Nephron progenitor cell (in vitro differentiated cells): Measurements from ENCODE around the gene CCL20.

Source experiments
- DNase-seq: peaks from one replicate; pipeline ENCODE4 v3.0.0; 2021
- H3K27ac Mint-ChIP-seq: 2 replicates; pipeline ENCODE4 v1.8.0; 2021; ENCODE audit warnings: mild to moderate bottlenecking, moderate library complexity, mixed read lengths
- H3K27me3 Mint-ChIP-seq: 2 replicates; pipeline ENCODE4 v1.8.0; 2021; ENCODE audit warnings: mild to moderate bottlenecking, low read depth, mixed read lengths; ENCODE audit not compliant: poor library complexity
- H3K36me3 Mint-ChIP-seq: 2 replicates; pipeline ENCODE4 v1.8.0; 2021; ENCODE audit warnings: low read depth, mixed read lengths
- H3K4me1 Mint-ChIP-seq: 2 replicates; pipeline ENCODE4 v1.8.0; 2021; ENCODE audit warnings: mixed read lengths
- H3K4me3 Mint-ChIP-seq: 2 replicates; pipeline ENCODE4 v1.8.0; 2021; ENCODE audit warnings: mild to moderate bottlenecking, moderate library complexity, mixed read lengths
- H3K9me3 Mint-ChIP-seq: 2 replicates; pipeline ENCODE4 v1.8.0; 2021; ENCODE audit warnings: mild to moderate bottlenecking, moderate library complexity, mixed read lengths
- TF ChIP-seq, protein P1 (sequence below): fragments of 200-600 bp; sonication (generic); IDR thresholded peaks from 2 replicates; pipeline ENCODE4 v1.5.0; 2021; ENCODE audit warnings: antibody characterized with exemption

Gene CCL20

DNA sequence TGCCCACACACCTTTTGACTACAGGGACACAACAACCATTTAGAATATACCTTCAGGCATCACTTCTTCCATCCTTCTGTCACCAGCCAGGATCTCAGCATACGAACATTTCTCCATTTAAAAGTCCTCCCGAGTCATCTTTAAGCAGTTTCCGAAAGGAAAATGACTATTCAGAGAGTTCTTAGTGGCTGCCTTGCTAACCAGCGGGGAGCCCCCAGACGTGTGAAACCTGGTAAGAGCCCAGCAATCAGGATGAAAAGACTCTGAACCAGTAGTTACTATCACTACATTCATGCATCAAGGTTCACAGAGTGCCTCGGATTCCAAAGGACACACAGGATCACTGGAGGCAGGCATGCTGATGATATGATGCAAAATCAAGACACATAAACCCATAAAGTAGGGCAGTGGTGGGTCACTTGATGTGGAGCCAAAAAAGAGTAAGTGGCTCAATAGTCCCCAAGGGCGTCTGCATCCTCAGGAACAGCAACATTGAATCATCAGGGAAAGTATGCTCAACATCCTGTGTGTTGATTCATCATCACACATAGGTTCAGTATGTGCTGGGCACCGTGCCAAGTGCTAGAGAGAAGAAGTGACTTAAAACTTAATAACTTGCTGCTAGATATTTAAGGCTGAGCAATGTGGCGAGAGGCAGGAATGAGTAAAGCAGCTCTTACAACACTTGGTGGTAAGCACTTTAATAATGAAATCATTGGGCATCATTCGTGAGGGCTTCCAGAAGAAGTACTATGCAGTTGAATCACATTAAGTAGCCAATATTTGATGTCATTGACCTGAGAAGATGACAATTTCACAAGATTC lies 4.4 kb downstream of the CCL20 start:
- Mint-ChIP-seq H3K4me3 (no peak overlapping the region), H3K9me3 (no peaks in the 10 kb centered on the region), H3K27ac (no peak overlapping the region), H3K27me3 (peaks cover 5% of the 10 kb centered on the region), H3K4me1 (no peaks in the 10 kb centered on the region), H3K36me3 (no peaks in the 10 kb centered on the region)
- TF ChIP-seq, protein P1, sequence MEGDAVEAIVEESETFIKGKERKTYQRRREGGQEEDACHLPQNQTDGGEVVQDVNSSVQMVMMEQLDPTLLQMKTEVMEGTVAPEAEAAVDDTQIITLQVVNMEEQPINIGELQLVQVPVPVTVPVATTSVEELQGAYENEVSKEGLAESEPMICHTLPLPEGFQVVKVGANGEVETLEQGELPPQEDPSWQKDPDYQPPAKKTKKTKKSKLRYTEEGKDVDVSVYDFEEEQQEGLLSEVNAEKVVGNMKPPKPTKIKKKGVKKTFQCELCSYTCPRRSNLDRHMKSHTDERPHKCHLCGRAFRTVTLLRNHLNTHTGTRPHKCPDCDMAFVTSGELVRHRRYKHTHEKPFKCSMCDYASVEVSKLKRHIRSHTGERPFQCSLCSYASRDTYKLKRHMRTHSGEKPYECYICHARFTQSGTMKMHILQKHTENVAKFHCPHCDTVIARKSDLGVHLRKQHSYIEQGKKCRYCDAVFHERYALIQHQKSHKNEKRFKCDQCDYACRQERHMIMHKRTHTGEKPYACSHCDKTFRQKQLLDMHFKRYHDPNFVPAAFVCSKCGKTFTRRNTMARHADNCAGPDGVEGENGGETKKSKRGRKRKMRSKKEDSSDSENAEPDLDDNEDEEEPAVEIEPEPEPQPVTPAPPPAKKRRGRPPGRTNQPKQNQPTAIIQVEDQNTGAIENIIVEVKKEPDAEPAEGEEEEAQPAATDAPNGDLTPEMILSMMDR: no peak
- DNase-seq: no peak

GRCh38 chr2:227818675-227819397 lies 5.2 kb downstream of the CCL20 start:
- DNase-seq: no peak
- TF ChIP-seq, protein P1: no peak
- H3K27me3 Mint-ChIP-seq: no peaks in the 10 kb centered on the region
- H3K36me3 Mint-ChIP-seq: no peaks in the 10 kb centered on the region
- no peak overlapping the region for H3K4me3 Mint-ChIP-seq
- H3K9me3 Mint-ChIP-seq: no peaks in the 10 kb centered on the region
- H3K4me1 Mint-ChIP-seq: no peaks in the 10 kb centered on the region
- no peak overlapping the region for H3K27ac Mint-ChIP-seq

DNA sequence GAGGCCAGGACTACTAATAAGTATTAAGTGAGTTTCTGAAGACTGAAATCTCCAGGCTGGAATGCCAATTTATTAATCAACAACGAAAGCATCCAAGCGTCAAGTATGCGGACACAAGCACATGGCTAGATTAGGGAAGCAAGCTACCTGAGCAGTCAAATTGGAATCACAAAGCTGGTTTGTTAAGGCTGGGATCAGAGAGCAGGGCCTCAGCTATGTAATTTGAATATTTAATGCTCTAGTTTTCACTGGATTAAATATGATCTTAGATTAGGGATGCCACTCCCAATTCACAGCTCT lies 5.7 kb downstream of the CCL20 start:
- no peaks in the 10 kb centered on the region for H3K9me3 Mint-ChIP-seq
- H3K27ac Mint-ChIP-seq: no peak overlapping the region
- no peak overlapping the region for H3K4me3 Mint-ChIP-seq

GRCh38 chr2:227821043-227821942 lies 7.7 kb downstream of the CCL20 start:
- Mint-ChIP-seq H3K4me3 (no peak overlapping the region), H3K9me3 (no peaks in the 10 kb centered on the region), H3K36me3 (no peaks in the 10 kb centered on the region), H3K4me1 (no peaks in the 10 kb centered on the region), H3K27ac (no peak overlapping the region), H3K27me3 (no peaks in the 10 kb centered on the region)
- TF ChIP-seq, protein P1: no peak
- DNase-seq: no peak

More for the DNA sequence above, 5.7 kb downstream of the CCL20 start:
- Mint-ChIP-seq H3K4me1 (no peaks in the 10 kb centered on the region), H3K36me3 (no peaks in the 10 kb centered on the region), H3K27me3 (no peaks in the 10 kb centered on the region)
- DNase-seq: no peak
- TF ChIP-seq, protein P1: no peak

GRCh38 chr2:227822416-227823003 lies 8.9 kb downstream of the CCL20 start:
- H3K27ac Mint-ChIP-seq: no peak overlapping the region
- H3K27me3 Mint-ChIP-seq: peaks cover 3% of the 10 kb centered on the region
- H3K4me1 Mint-ChIP-seq: no peaks in the 10 kb centered on the region
- no peak for DNase-seq
- H3K9me3 Mint-ChIP-seq: no peaks in the 10 kb centered on the region
- no peak overlapping the region for H3K4me3 Mint-ChIP-seq
- H3K36me3 Mint-ChIP-seq: no peaks in the 10 kb centered on the region
- TF ChIP-seq, protein P1: no peak
